H1 (cell line): ENCODE data around the gene BICRAL. TPM values are rescaled to one million over a fixed set of nuclear protein-coding genes. Genes with fewer than 3 reads are reported as not detected.

Experiments used
- CTCF ChIA-PET: fragments of 300-600 bp; sonication (Branson Sonifier 250); formaldehyde crosslinking; loops from one replicate; lab custom pipeline; 2021; ENCODE audit not compliant: partially characterized antibody; lab: Charles Lee
- POLR2A ChIA-PET: fragments of 300-600 bp; sonication (Branson Sonifier 250); formaldehyde crosslinking; loops from one replicate; lab custom pipeline; 2021; ENCODE audit warnings: inconsistent platforms; ENCODE audit not compliant: partially characterized antibody; lab: Charles Lee
- DNase-seq, 2 experiments: peaks; one replicate each; pipeline versions ENCODE4 v3.0.0 to v3.0.0-alpha.2; 2010 to 2022; ENCODE audit warnings: low spot score in 2 of 2, low read depth in 1 of 2, mixed read lengths in 1 of 2
- FAIRE-seq: peaks from 2 replicates; lab custom pipeline; 2011; peaks lifted over from hg19 to GRCh38; lab: Jason Lieb, UNC
- H2AFZ ChIP-seq: 2 replicates; pipeline ENCODE4 v1.8.1; 2012; ENCODE audit warnings: low read length, inconsistent platforms
- H2AK5ac ChIP-seq: 2 replicates; pipeline ENCODE4 v1.6.1; 2013; ENCODE audit warnings: low read depth, low read length
- H2BK120ac ChIP-seq: replicated peaks from 2 replicates; pipeline ENCODE3; 2013; ENCODE audit warnings: low read depth, low read length, inconsistent platforms
- H2BK12ac ChIP-seq: 2 replicates; pipeline ENCODE4 v1.6.1; 2013; ENCODE audit warnings: low read depth, low read length
- H2BK15ac ChIP-seq: 2 replicates; pipeline ENCODE4 v1.6.1; 2013; ENCODE audit warnings: low read length
- H2BK20ac ChIP-seq: 2 replicates; pipeline ENCODE4 v1.6.1; 2013; ENCODE audit warnings: low read length
- H2BK5ac ChIP-seq: 2 replicates; pipeline ENCODE4 v1.6.1; 2013; ENCODE audit warnings: low read depth, low read length
- H3K14ac ChIP-seq: 2 replicates; pipeline ENCODE4 v1.6.1; 2013; ENCODE audit warnings: inconsistent platforms; ENCODE audit not compliant: insufficient read length
- H3K18ac ChIP-seq: 2 replicates; pipeline ENCODE4 v1.6.1; 2013; ENCODE audit warnings: low read length; ENCODE audit errors: extremely low read depth
- H3K23ac ChIP-seq: 2 replicates; pipeline ENCODE4 v1.6.1; 2013; ENCODE audit warnings: inconsistent platforms; ENCODE audit not compliant: insufficient read length
- H3K23me2 ChIP-seq: 2 replicates; pipeline ENCODE4 v1.6.1; 2013; ENCODE audit warnings: low read depth, low read length
- H3K27ac ChIP-seq: 2 replicates; pipeline ENCODE4 v1.6.1; 2011; ENCODE audit warnings: low read depth, low read length, inconsistent platforms
- H3K27me3 ChIP-seq, 4 experiments: replicated peaks in 1 of 4; 1 replicate in 1 of 4; 2 replicates in 3 of 4; pipeline versions ENCODE4 v1.6.1 to v1.8.1; 2011 to 2013; ENCODE audit warnings: low read length in 3 of 4, mild to moderate bottlenecking in 3 of 4, inconsistent platforms in 2 of 4, mixed read lengths in 2 of 4, moderate library complexity in 1 of 4; ENCODE audit not compliant: control insufficient read depth in 3 of 4, insufficient read depth in 3 of 4; ENCODE audit errors: extremely low read depth in 1 of 4
- H3K36me3 ChIP-seq, 4 experiments: 2 replicates each; pipeline versions ENCODE4 v1.6.1 to v1.8.1; 2011 to 2013; ENCODE audit warnings: mild to moderate bottlenecking in 4 of 4, low read length in 3 of 4, moderate library complexity in 2 of 4, control low read depth in 1 of 4, inconsistent platforms in 1 of 4; ENCODE audit not compliant: insufficient read depth in 4 of 4, control insufficient read depth in 2 of 4
- H3K4ac ChIP-seq: replicated peaks from 2 replicates; pipeline ENCODE3; 2013; ENCODE audit warnings: low read length, low read depth, mixed read lengths, inconsistent platforms; ENCODE audit not compliant: insufficient read length
- H3K4me1 ChIP-seq, 4 experiments: replicated peaks in 1 of 4; 1 replicate in 1 of 4; 2 replicates in 3 of 4; pipeline versions ENCODE4 v1.6.1 to v1.8.1; 2011 to 2013; ENCODE audit warnings: low read length in 3 of 4, inconsistent platforms in 2 of 4, mixed read lengths in 1 of 4; ENCODE audit not compliant: insufficient read depth in 4 of 4, control insufficient read depth in 3 of 4
- H3K4me2 ChIP-seq, 2 experiments: 2 replicates each; pipeline versions ENCODE4 v1.6.1 to v1.8.1; 2011 to 2013; ENCODE audit warnings: low read depth in 2 of 2, low read length in 2 of 2, control low read depth in 1 of 2, inconsistent platforms in 1 of 2, mild to moderate bottlenecking in 1 of 2; ENCODE audit not compliant: insufficient read depth in 1 of 2
- H3K4me3 ChIP-seq, 4 experiments: fragments of 200-600, 300-600 bp in 1 of 4; sonication (generic), shearing (Covaris generic), sonication (Bioruptor Twin) in 1 of 4; 2 replicates each; pipeline versions ENCODE4 v1.5.1 to v1.8.1; 2011 to 2016; ENCODE audit warnings: low read length in 4 of 4, low read depth in 3 of 4, control low read depth in 2 of 4, inconsistent platforms in 2 of 4, mild to moderate bottlenecking in 2 of 4, mixed read lengths in 1 of 4, moderate library complexity in 1 of 4; ENCODE audit not compliant: insufficient read depth in 2 of 4; ENCODE audit errors: extremely low read depth in 1 of 4
- H3K56ac ChIP-seq: replicated peaks from 2 replicates; pipeline ENCODE3; 2013; ENCODE audit warnings: low read depth, mild to moderate bottlenecking, mixed read lengths, low read length, inconsistent platforms; ENCODE audit not compliant: insufficient read length
- H3K79me1 ChIP-seq: 2 replicates; pipeline ENCODE4 v1.6.1; 2013; ENCODE audit warnings: low read depth, low read length, control low read depth
- H3K79me2 ChIP-seq, 2 experiments: 2 replicates each; pipeline versions ENCODE4 v1.6.1 to v1.8.1; 2012 to 2013; ENCODE audit warnings: low read length in 2 of 2, mild to moderate bottlenecking in 2 of 2, inconsistent platforms in 1 of 2; ENCODE audit not compliant: insufficient read depth in 2 of 2, control insufficient read depth in 1 of 2
- H3K9ac ChIP-seq, 4 experiments: replicated peaks in 1 of 4; 1 replicate in 1 of 4; 2 replicates in 3 of 4; pipeline versions ENCODE4 v1.6.1 to v1.8.1; 2011 to 2013; ENCODE audit warnings: low read depth in 3 of 4, low read length in 3 of 4, control low read depth in 2 of 4, mild to moderate bottlenecking in 2 of 4, moderate library complexity in 2 of 4, inconsistent platforms in 1 of 4; ENCODE audit errors: extremely low read depth in 1 of 4
- H3K9me3 ChIP-seq, 2 experiments: 2 replicates each; pipeline versions ENCODE4 v1.6.1 to v1.8.1; 2012 to 2013; ENCODE audit warnings: mild to moderate bottlenecking in 2 of 2, moderate library complexity in 2 of 2, control low read depth in 1 of 2, inconsistent platforms in 1 of 2, low read depth in 1 of 2, low read length in 1 of 2, mixed read lengths in 1 of 2; ENCODE audit not compliant: insufficient read depth in 2 of 2
- H4K20me1 ChIP-seq, 2 experiments: replicated peaks in 1 of 2; 2 replicates each; pipeline versions ENCODE3 to v1.8.1; 2011 to 2013; ENCODE audit warnings: inconsistent platforms in 2 of 2, low read length in 2 of 2, mild to moderate bottlenecking in 1 of 2; ENCODE audit not compliant: insufficient read depth in 2 of 2, control insufficient read depth in 1 of 2
- H4K5ac ChIP-seq: 2 replicates; pipeline ENCODE4 v1.6.1; 2013; ENCODE audit warnings: low read length, low read depth, mixed read lengths, inconsistent platforms; ENCODE audit not compliant: insufficient read length
- H4K8ac ChIP-seq: 2 replicates; pipeline ENCODE4 v1.8.0; 2013; ENCODE audit warnings: mild to moderate bottlenecking, moderate library complexity, low read length, inconsistent platforms; ENCODE audit not compliant: insufficient read depth; ENCODE audit errors: extremely low read depth
- H4K91ac ChIP-seq: replicated peaks from 2 replicates; pipeline ENCODE3; 2013; ENCODE audit warnings: low read length, mixed read lengths, inconsistent platforms; ENCODE audit not compliant: insufficient read length
- BRCA1 ChIP-seq: IDR thresholded peaks from 2 replicates; pipeline ENCODE4 v1.6.1; 2012; ENCODE audit warnings: low read depth, low read length, improper control_type of control experiment
- MAFK ChIP-seq: IDR thresholded peaks from 2 replicates; pipeline ENCODE4 v1.6.1; 2012; ENCODE audit warnings: low read depth, mild to moderate bottlenecking, improper control_type of control experiment, low read length
- RAD21 ChIP-seq, 2 experiments: IDR thresholded peaks in 1 of 2; conservative IDR thresholded peaks in 1 of 2; 2 replicates each; pipeline ENCODE4 v1.6.1; 2011; ENCODE audit warnings: low read depth in 2 of 2, low read length in 2 of 2, improper control_type of control experiment in 1 of 2, inconsistent platforms in 1 of 2, mild to moderate bottlenecking in 1 of 2, moderate library complexity in 1 of 2
- SIX5 ChIP-seq: IDR thresholded peaks from 2 replicates; pipeline ENCODE4 v1.6.1; 2011; ENCODE audit warnings: mild to moderate bottlenecking, low read depth, low read length
- ZNF274 ChIP-seq: IDR thresholded peaks from 2 replicates; pipeline ENCODE4 v1.7.0; 2012; ENCODE audit warnings: low read length, borderline replicate concordance; ENCODE audit errors: extremely low read depth
- WGBS, 2 experiments: shearing (Covaris generic) in 1 of 2; methylation state at CpG; one replicate each; pipeline versions ENCODE4 v1.1.6 to v1.1.7; 2013 to 2015; ENCODE audit warnings: low lambda C conversion rate in 2 of 2, mixed read lengths in 2 of 2, inconsistent platforms in 1 of 2, low coverage in 1 of 2, missing lambda C conversion rate in 1 of 2; ENCODE audit not compliant: insufficient replicate concordance in 2 of 2, insufficient coverage in 1 of 2, insufficient read length in 1 of 2; ENCODE audit errors: extremely low coverage in 1 of 2, missing lambda C conversion rate in 1 of 2; 5-methylcytosine and 5-hydroxymethylcytosine counted together
- polyA plus RNA-seq, 7 experiments: library from polyadenylated mRNA; depleted of rRNA in 3 of 7; stranded (reverse) in 5 of 7; unstranded in 2 of 7; fragments of >200 nt in 5 of 7; fragments of 200-250 nt in 2 of 7; gene quantifications; 1 replicate in 5 of 7; 2 replicates in 1 of 7; 4 replicates in 1 of 7; pipeline versions ENCODE4 v1.2.1 to v1.2.3, GENCODE V29; 2011 to 2013; ENCODE audit warnings: missing spikeins in 2 of 7, mixed read lengths in 2 of 7
- total RNA-seq: library from RNA; stranded (reverse); fragmentation: NEBNext Ultra II Directional; extraction: Animal tissue kit (Norgen Biotek cat#: 25700); gene quantifications from 2 replicates; pipeline ENCODE4 v1.2.1, GENCODE V29; 2021
- TF ChIP-seq, protein P1 (sequence below): IDR thresholded peaks from 2 replicates; pipeline ENCODE4 v1.6.1; 2012; ENCODE audit warnings: inconsistent platforms

Gene BICRAL
- total and polyA plus RNA-seq, 2 of the 8 experiments (the other 6 are each of a cell fraction or from before 2014, with no cell fraction given), result 9.4 to 12.2 TPM

DNA sequence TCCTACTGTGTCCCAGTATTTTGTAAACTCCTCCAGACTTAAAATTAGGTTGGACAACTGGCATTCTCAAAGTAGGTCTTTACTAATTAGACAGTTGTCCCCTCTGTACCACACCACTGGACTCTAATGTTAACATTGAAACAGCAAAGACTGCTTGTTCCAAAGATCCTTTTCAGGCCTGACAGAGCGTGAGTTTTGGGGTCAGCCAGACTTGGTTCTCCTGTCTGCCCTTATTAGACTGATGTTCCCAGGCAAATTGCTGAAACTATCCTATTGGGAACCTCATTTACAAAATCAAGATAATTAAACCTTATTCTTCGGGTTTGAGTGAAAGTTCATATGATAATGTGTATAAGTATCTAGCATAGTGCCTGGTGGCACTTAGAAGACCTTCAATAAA, 3.7 kb upstream of the BICRAL start:
- no peak for DNase-seq
- H4K5ac ChIP-seq, result no peak overlapping the region
- H3K27ac ChIP-seq, result no peak overlapping the region
- H3K23ac ChIP-seq, result no peak overlapping the region
- H3K9me3 ChIP-seq, result no peaks in the 10 kb centered on the region
- no peak overlapping the region for H3K9ac ChIP-seq
- H3K56ac ChIP-seq, result no peak overlapping the region
- no peak overlapping the region for H3K18ac ChIP-seq
- POLR2A ChIA-PET, result interaction anchor here (1.0 to 13.8 kb wide), 5 partner anchors 11 to 112 kb away, joined by 3 to 277 read pairs (median 4); partner anchors contain the start of gene TBCC
- no peak overlapping the region for H2BK120ac ChIP-seq
- H4K91ac ChIP-seq, result no peak overlapping the region
- no peak for TF ChIP-seq RAD21 (IDR thresholded peaks at IDR 0.05 in 1 of 2, conservative IDR thresholded peaks at IDR 0.05 in 1 of 2; ENCODE audit: low read depth in 2 of 2, low read length in 2 of 2)
- TF ChIP-seq, protein P1, sequence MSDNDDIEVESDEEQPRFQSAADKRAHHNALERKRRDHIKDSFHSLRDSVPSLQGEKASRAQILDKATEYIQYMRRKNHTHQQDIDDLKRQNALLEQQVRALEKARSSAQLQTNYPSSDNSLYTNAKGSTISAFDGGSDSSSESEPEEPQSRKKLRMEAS, result no peak
- TF ChIP-seq BRCA1, result no peak
- no peak for TF ChIP-seq ZNF274
- no peak for TF ChIP-seq SIX5
- no peak for TF ChIP-seq MAFK
- TF ChIP-seq, all 59 proteins: peak for 0
- no peak for FAIRE-seq
- H3K79me1 ChIP-seq, result no peaks in the 10 kb centered on the region
- no peak overlapping the region for H2AK5ac ChIP-seq
- H3K27me3 ChIP-seq, result no peaks in the 10 kb centered on the region
- H2BK20ac ChIP-seq, result no peak overlapping the region
- H2BK5ac ChIP-seq, result no peak overlapping the region
- H3K4me2 ChIP-seq, result no peak overlapping the region
- no peak overlapping the region for H2BK12ac ChIP-seq
- no peaks in the 10 kb centered on the region; the same call in 1 of the 2 replicates for H3K23me2 ChIP-seq
- 0 out of 4 replicates have a peak, but pooled peaks cover 0 to 6% of the 10 kb centered on the region in 2 experiments for H3K79me2 ChIP-seq
- H3K4me3 ChIP-seq, result no peak overlapping the region
- no peaks in the 10 kb centered on the region for H4K20me1 ChIP-seq
- no peak overlapping the region for H3K4ac ChIP-seq
- no peak overlapping the region for H2BK15ac ChIP-seq
- H4K8ac ChIP-seq, result no peak overlapping the region
- H3K14ac ChIP-seq, result no peak overlapping the region
- H3K36me3 ChIP-seq, result no peaks in the 10 kb centered on the region
- CTCF ChIA-PET, result interaction anchor here (1.5 kb wide), 1 partner anchor 31 kb away, joined by 5 read pairs; no protein-coding TSS in a partner anchor
- H2AFZ ChIP-seq, result no peak overlapping the region
- H3K4me1 ChIP-seq, result no peaks in the 10 kb centered on the region
- 91% methylated on average over 2 of the region's 2 CpGs; no CpG with 5 or more reads in 1 of the 2 experiments for WGBS, 2 experiments
